GM12878 (cell line): ENCODE data around the gene GABBR2. TPM values are rescaled to one million over a fixed set of nuclear protein-coding genes. Genes with fewer than 3 reads are reported as not detected.

Source experiments
- ATAC-seq: fragments of 200-7000 bp; cut with Tn5 transposase; 3 replicates; pipeline ENCODE4 v1.9.1; 2020; ENCODE audit warnings: mild to moderate bottlenecking, moderate library complexity
- BruUV-seq: library from RNA; stranded (reverse); fragments of 400-500 nt; replicated peaks from 2 replicates; lab custom pipeline; 2021; lab: Mats Ljungman, UMichigan
- CTCF ChIA-PET: fragments of 300-600 bp; sonication (Branson Sonifier 250); formaldehyde crosslinking; extraction: SDS; loops from one replicate; lab custom pipeline; 2021; ENCODE audit warnings: inconsistent platforms; lab: Yijun Ruan, JAX
- POLR2A ChIA-PET: fragments of 350-600 bp; formaldehyde crosslinking; extraction: SDS; loops from one replicate; lab custom pipeline; 2021; ENCODE audit warnings: inconsistent platforms; lab: Charles Lee
- RAD21 ChIA-PET: fragments of 300-600 bp; sonication (Branson Sonifier 250); formaldehyde crosslinking; loops from one replicate; lab custom pipeline; 2023; ENCODE audit warnings: antibody characterized with exemption; ENCODE audit not compliant: unreplicated experiment; lab: Charles Lee
- SMC1A ChIA-PET: fragments of 300-600 bp; sonication (Branson Sonifier 250); formaldehyde crosslinking; loops from one replicate; lab custom pipeline; 2023; ENCODE audit not compliant: unreplicated experiment, uncharacterized antibody; lab: Charles Lee
- DNase-seq: peaks from one replicate; pipeline ENCODE4 v3.0.0-alpha.2; 2011; ENCODE audit warnings: low read depth, low spot score
- FAIRE-seq: peaks from 3 replicates; lab custom pipeline; 2011; peaks lifted over from hg19 to GRCh38; lab: Jason Lieb, UNC
- H2AFZ ChIP-seq: 2 replicates; pipeline ENCODE4 v1.6.0; 2011; ENCODE audit warnings: low read depth, low read length, control low read depth; ENCODE audit not compliant: control insufficient read depth
- H3K27ac ChIP-seq: 2 replicates; pipeline ENCODE4 v1.5.1; 2011; ENCODE audit warnings: control low read depth; ENCODE audit not compliant: control insufficient read depth, insufficient read depth
- H3K27me3 ChIP-seq, 2 experiments: replicated peaks in 1 of 2; 2 replicates each; pipeline versions ENCODE4 v1.6.0 to v1.6.1; 2011; ENCODE audit warnings: low read length in 1 of 2; ENCODE audit not compliant: control insufficient read depth in 2 of 2, insufficient read depth in 2 of 2
- H3K36me3 ChIP-seq, 2 experiments: 2 replicates each; pipeline ENCODE4 v1.5.1; 2011; ENCODE audit warnings: low read length in 1 of 2; ENCODE audit not compliant: control insufficient read depth in 2 of 2, insufficient read depth in 2 of 2
- H3K4me1 ChIP-seq: 2 replicates; pipeline ENCODE4 v1.6.1; 2011; ENCODE audit warnings: mild to moderate bottlenecking, low read length, moderate library complexity, mixed read lengths; ENCODE audit not compliant: control insufficient read depth, insufficient read depth
- H3K4me2 ChIP-seq: 2 replicates; pipeline ENCODE4 v1.6.0; 2011; ENCODE audit warnings: control low read depth; ENCODE audit not compliant: control insufficient read depth, insufficient read depth
- H3K4me3 ChIP-seq: fragments of 200-600 bp; sonication (generic); 2 replicates; pipeline ENCODE4 v1.5.1; 2016
- H3K79me2 ChIP-seq: 2 replicates; pipeline ENCODE4 v1.6.0; 2011; ENCODE audit warnings: low read length; ENCODE audit not compliant: control insufficient read depth, insufficient read depth
- H3K9ac ChIP-seq: 2 replicates; pipeline ENCODE4 v1.8.0; 2011; ENCODE audit warnings: low read length, control low read depth, mixed read lengths; ENCODE audit not compliant: control insufficient read depth, insufficient read depth
- H3K9me3 ChIP-seq: replicated peaks from 3 replicates; pipeline ENCODE4 v1.5.1; 2011; ENCODE audit warnings: mild to moderate bottlenecking, low read length; ENCODE audit not compliant: control insufficient read depth, insufficient read depth
- H4K20me1 ChIP-seq: 2 replicates; pipeline ENCODE4 v1.6.0; 2011; ENCODE audit not compliant: control insufficient read depth, insufficient read depth
- BHLHE40 ChIP-seq, 2 experiments: fragments of 450-650 bp in 1 of 2; IDR thresholded peaks; 2 replicates each; pipeline ENCODE4 v1.6.1; 2011 to 2017; ENCODE audit warnings: low read depth in 2 of 2, borderline replicate concordance in 1 of 2, improper control_type of control experiment in 1 of 2, low read length in 1 of 2, mild to moderate bottlenecking in 1 of 2
- IRF3 ChIP-seq: fragments of 450-650 bp; IDR thresholded peaks from 2 replicates; pipeline ENCODE4 v1.6.1; 2014; ENCODE audit warnings: mild to moderate bottlenecking
- PBX3 ChIP-seq: IDR thresholded peaks from 2 replicates; pipeline ENCODE4 v1.6.1; 2011; ENCODE audit warnings: mild to moderate bottlenecking, low read depth, low read length, moderate library complexity; ENCODE audit not compliant: insufficient replicate concordance
- PKNOX1 ChIP-seq: fragments of 450-650 bp; IDR thresholded peaks from 2 replicates; pipeline ENCODE4 v1.6.1; 2016; ENCODE audit warnings: mild to moderate bottlenecking
- WGBS: methylation state at CpG from one replicate; pipeline ENCODE4 v1.1.6; 2016; ENCODE audit warnings: low lambda C conversion rate; ENCODE audit not compliant: insufficient replicate concordance, insufficient coverage; ENCODE audit errors: missing lambda C conversion rate; 5-methylcytosine and 5-hydroxymethylcytosine counted together
- in situ Hi-C: fragments of 300-500 bp; cut with MboI; formaldehyde crosslinking; loops from 9 replicates; pipeline ENCODE4 v1.14.3; 2018; ENCODE audit warnings: mixed read lengths
- intact Hi-C: fragments of 100-400 bp; cut with micrococcal nuclease; formaldehyde crosslinking; loops from one replicate; pipeline ENCODE4 v1.14.2; 2022; ENCODE audit not compliant: unreplicated experiment
- polyA plus RNA-seq, 11 experiments: library from polyadenylated mRNA; depleted of rRNA in 4 of 11; unstranded in 6 of 11; stranded (reverse) in 5 of 11; fragments of >200 nt; fragmentation: Nextera tagmentation in 4 of 11; fragmentation: Illumina TruSeq in 1 of 11; extraction: Ambion mirVana in 4 of 11; extraction: Trizol in 1 of 11; gene quantifications; 1 replicate in 1 of 11; 2 replicates in 10 of 11; pipeline versions ENCODE4 v1.2.1 to v1.2.3, GENCODE V29; 2011 to 2016; ENCODE audit warnings: inconsistent platforms in 2 of 11, missing spikeins in 2 of 11, low read depth in 1 of 11
- total RNA-seq, 4 experiments: library from RNA; depleted of rRNA in 3 of 4; stranded (reverse); fragments of >200 nt in 3 of 4; fragmentation: Illumina TruSeq in 1 of 4; extraction: Trizol in 1 of 4; gene quantifications; 2 replicates each; pipeline versions ENCODE4 v1.2.1 to v1.2.3, GENCODE V29; 2013 to 2021

Gene GABBR2
- total and polyA plus RNA-seq, 10 of the 15 experiments (the other 5 are each of a cell fraction or from before 2014, with no cell fraction given), result 0.02 to 2.2 (median 0.06) TPM; not detected in 2

GRCh38 chr9:98254228-98255060 is 454.3 kb downstream of the GABBR2 start:
- intact Hi-C loops (no loop called here), in situ Hi-C loops (no loop called here)
- ChIA-PET CTCF (interaction anchor here (0.6 to 6.5 kb wide), 4 partner anchors 61 to 348 kb away, joined by 3 to 49 read pairs (median 4); partner anchors contain the start of gene TRIM14), SMC1A (interaction anchor here (1.4 to 2.6 kb wide), 2 partner anchors 49 to 197 kb away, joined by 4 to 8 read pairs; partner anchors contain the start of gene NANS), RAD21 (interaction anchor here (0.7 to 1.8 kb wide), 4 partner anchors 16 to 267 kb away, joined by 3 to 7 read pairs (median 3); no protein-coding TSS in a partner anchor), POLR2A (interaction anchor here (0.6 to 1.5 kb wide), 2 partner anchors 130 to 151 kb away, joined by 3 to 4 read pairs; no protein-coding TSS in a partner anchor)
- BruUV-seq, result no TSS peak
- DNase-seq, result no peak
- Histone ChIP-seq H3K4me3 (peak overlapping the region; percentile 75), H3K9me3 (no peaks in the 10 kb centered on the region; the same call in 2 of the 3 replicates), H3K27ac (no peak overlapping the region), H3K9ac (no peak overlapping the region), H3K27me3 (no peaks in the 10 kb centered on the region), H3K4me1 (peaks cover 4% of the 10 kb centered on the region), H3K36me3 (no peaks in the 10 kb centered on the region), H2AFZ (peak overlapping the region; percentile 100), H4K20me1 (no peaks in the 10 kb centered on the region), H3K4me2 (peak overlapping the region; percentile 99), H3K79me2 (no peaks in the 10 kb centered on the region)
- no peak for ATAC-seq
- WGBS, result 51% methylated on average over 5 of the region's 5 CpGs
- no peak for FAIRE-seq
- TF ChIP-seq PBX3 (no peak), PKNOX1 (no peak), BHLHE40 (IDR thresholded peaks at IDR 0.05; ENCODE audit: borderline replicate concordance in 1 of 2, low read depth in 2 of 2, low read length in 1 of 2) (no peak), IRF3 (no peak)
